GM12878 (cell line): ENCODE results near the gene CACUL1. TPM values are rescaled to one million over a fixed set of nuclear protein-coding genes. Genes with fewer than 3 reads are reported as not detected.

Source experiments
- ATAC-seq: fragments of 200-7000 bp; cut with Tn5 transposase; 3 replicates; pipeline ENCODE4 v1.9.1; 2020; ENCODE audit warnings: mild to moderate bottlenecking, moderate library complexity
- BruUV-seq: library from RNA; stranded (reverse); fragments of 400-500 nt; replicated peaks from 2 replicates; lab custom pipeline; 2021; lab: Mats Ljungman, UMichigan
- CTCF ChIA-PET: fragments of 300-600 bp; sonication (Branson Sonifier 250); formaldehyde crosslinking; extraction: SDS; loops from one replicate; lab custom pipeline; 2021; ENCODE audit warnings: inconsistent platforms; lab: Yijun Ruan, JAX
- POLR2A ChIA-PET: fragments of 350-600 bp; formaldehyde crosslinking; extraction: SDS; loops from one replicate; lab custom pipeline; 2021; ENCODE audit warnings: inconsistent platforms; lab: Charles Lee
- RAD21 ChIA-PET: fragments of 300-600 bp; sonication (Branson Sonifier 250); formaldehyde crosslinking; loops from one replicate; lab custom pipeline; 2023; ENCODE audit warnings: antibody characterized with exemption; ENCODE audit not compliant: unreplicated experiment; lab: Charles Lee
- SMC1A ChIA-PET: fragments of 300-600 bp; sonication (Branson Sonifier 250); formaldehyde crosslinking; loops from one replicate; lab custom pipeline; 2023; ENCODE audit not compliant: unreplicated experiment, uncharacterized antibody; lab: Charles Lee
- DNase-seq: peaks from one replicate; pipeline ENCODE4 v3.0.0-alpha.2; 2011; ENCODE audit warnings: low read depth, low spot score
- FAIRE-seq: peaks from 3 replicates; lab custom pipeline; 2011; peaks lifted over from hg19 to GRCh38; lab: Jason Lieb, UNC
- H2AFZ ChIP-seq: 2 replicates; pipeline ENCODE4 v1.6.0; 2011; ENCODE audit warnings: low read depth, low read length, control low read depth; ENCODE audit not compliant: control insufficient read depth
- H3K27ac ChIP-seq: 2 replicates; pipeline ENCODE4 v1.5.1; 2011; ENCODE audit warnings: control low read depth; ENCODE audit not compliant: control insufficient read depth, insufficient read depth
- H3K27me3 ChIP-seq, 2 experiments: replicated peaks in 1 of 2; 2 replicates each; pipeline versions ENCODE4 v1.6.0 to v1.6.1; 2011; ENCODE audit warnings: low read length in 1 of 2; ENCODE audit not compliant: control insufficient read depth in 2 of 2, insufficient read depth in 2 of 2
- H3K36me3 ChIP-seq, 2 experiments: 2 replicates each; pipeline ENCODE4 v1.5.1; 2011; ENCODE audit warnings: low read length in 1 of 2; ENCODE audit not compliant: control insufficient read depth in 2 of 2, insufficient read depth in 2 of 2
- H3K4me1 ChIP-seq: 2 replicates; pipeline ENCODE4 v1.6.1; 2011; ENCODE audit warnings: mild to moderate bottlenecking, low read length, moderate library complexity, mixed read lengths; ENCODE audit not compliant: control insufficient read depth, insufficient read depth
- H3K4me2 ChIP-seq: 2 replicates; pipeline ENCODE4 v1.6.0; 2011; ENCODE audit warnings: control low read depth; ENCODE audit not compliant: control insufficient read depth, insufficient read depth
- H3K4me3 ChIP-seq: fragments of 200-600 bp; sonication (generic); 2 replicates; pipeline ENCODE4 v1.5.1; 2016
- H3K79me2 ChIP-seq: 2 replicates; pipeline ENCODE4 v1.6.0; 2011; ENCODE audit warnings: low read length; ENCODE audit not compliant: control insufficient read depth, insufficient read depth
- H3K9ac ChIP-seq: 2 replicates; pipeline ENCODE4 v1.8.0; 2011; ENCODE audit warnings: low read length, control low read depth, mixed read lengths; ENCODE audit not compliant: control insufficient read depth, insufficient read depth
- H3K9me3 ChIP-seq: replicated peaks from 3 replicates; pipeline ENCODE4 v1.5.1; 2011; ENCODE audit warnings: mild to moderate bottlenecking, low read length; ENCODE audit not compliant: control insufficient read depth, insufficient read depth
- H4K20me1 ChIP-seq: 2 replicates; pipeline ENCODE4 v1.6.0; 2011; ENCODE audit not compliant: control insufficient read depth, insufficient read depth
- ASH2L ChIP-seq: fragments of 300-600, 200-600 bp; sonication (generic); IDR thresholded peaks from 2 replicates; pipeline ENCODE4 v1.6.1; 2017; ENCODE audit warnings: low read depth, mild to moderate bottlenecking, borderline replicate concordance
- CBX5 ChIP-seq: sonication (generic); IDR thresholded peaks from 2 replicates; pipeline ENCODE4 v1.6.1; 2016; ENCODE audit warnings: low read depth, moderate library complexity, mild to moderate bottlenecking, inconsistent platforms
- EZH2 ChIP-seq: IDR thresholded peaks from 2 replicates; pipeline ENCODE4 v1.6.1; 2012; ENCODE audit warnings: low read depth, mild to moderate bottlenecking, control low read depth, inconsistent platforms, low read length, borderline replicate concordance; ENCODE audit not compliant: control insufficient read depth
- FOXK2 ChIP-seq: fragments of 450-650 bp; IDR thresholded peaks from 2 replicates; pipeline ENCODE4 v1.6.1; 2017; ENCODE audit warnings: mild to moderate bottlenecking, moderate library complexity
- KDM1A ChIP-seq: fragments of 200-600 bp; sonication (generic); IDR thresholded peaks from 2 replicates; pipeline ENCODE4 v1.6.1; 2016; ENCODE audit warnings: borderline replicate concordance
- LARP7 ChIP-seq: fragments of 450-650 bp; IDR thresholded peaks from 2 replicates; pipeline ENCODE4 v1.6.1; 2017; ENCODE audit warnings: mild to moderate bottlenecking
- MEF2A ChIP-seq: IDR thresholded peaks from 2 replicates; pipeline ENCODE4 v1.6.1; 2011; ENCODE audit warnings: low read depth, mild to moderate bottlenecking, low read length, moderate library complexity; ENCODE audit not compliant: insufficient read depth
- MTA2 ChIP-seq: fragments of 450-650 bp; IDR thresholded peaks from 2 replicates; pipeline ENCODE4 v1.6.1; 2016; ENCODE audit warnings: low read depth, mild to moderate bottlenecking, moderate library complexity
- PAX8 ChIP-seq: fragments of 450-650 bp; IDR thresholded peaks from 2 replicates; pipeline ENCODE4 v1.6.1; 2017; ENCODE audit warnings: mild to moderate bottlenecking, moderate library complexity
- POLR2A ChIP-seq: IDR thresholded peaks from 2 replicates; pipeline ENCODE4 v1.6.1; 2011; ENCODE audit warnings: low read depth, mild to moderate bottlenecking, low read length
- SMAD1 ChIP-seq: fragments of 450-650 bp; IDR thresholded peaks from 2 replicates; pipeline ENCODE4 v1.6.1; 2018; ENCODE audit warnings: mild to moderate bottlenecking, low read depth; ENCODE audit not compliant: partially characterized antibody
- STAT1 ChIP-seq: fragments of 450-650 bp; conservative IDR thresholded peaks from 2 replicates; pipeline ENCODE4 v1.6.1; 2014; ENCODE audit warnings: antibody characterized with exemption, mild to moderate bottlenecking
- TAF1 ChIP-seq: IDR thresholded peaks from 2 replicates; pipeline ENCODE4 v1.6.1; 2011; ENCODE audit warnings: mild to moderate bottlenecking, low read depth, low read length, borderline replicate concordance
- ZNF217 ChIP-seq: fragments of 450-650 bp; IDR thresholded peaks from 2 replicates; pipeline ENCODE4 v1.6.1; 2017; ENCODE audit warnings: antibody characterized with exemption, mild to moderate bottlenecking
- WGBS: methylation state at CpG from one replicate; pipeline ENCODE4 v1.1.6; 2016; ENCODE audit warnings: low lambda C conversion rate; ENCODE audit not compliant: insufficient replicate concordance, insufficient coverage; ENCODE audit errors: missing lambda C conversion rate; 5-methylcytosine and 5-hydroxymethylcytosine counted together
- in situ Hi-C: fragments of 300-500 bp; cut with MboI; formaldehyde crosslinking; loops from 9 replicates; pipeline ENCODE4 v1.14.3; 2018; ENCODE audit warnings: mixed read lengths
- intact Hi-C: fragments of 100-400 bp; cut with micrococcal nuclease; formaldehyde crosslinking; loops from one replicate; pipeline ENCODE4 v1.14.2; 2022; ENCODE audit not compliant: unreplicated experiment
- polyA plus RNA-seq, 11 experiments: library from polyadenylated mRNA; depleted of rRNA in 4 of 11; unstranded in 6 of 11; stranded (reverse) in 5 of 11; fragments of >200 nt; fragmentation: Nextera tagmentation in 4 of 11; fragmentation: Illumina TruSeq in 1 of 11; extraction: Ambion mirVana in 4 of 11; extraction: Trizol in 1 of 11; gene quantifications; 1 replicate in 1 of 11; 2 replicates in 10 of 11; pipeline versions ENCODE4 v1.2.1 to v1.2.3, GENCODE V29; 2011 to 2016; ENCODE audit warnings: inconsistent platforms in 2 of 11, missing spikeins in 2 of 11, low read depth in 1 of 11
- total RNA-seq, 4 experiments: library from RNA; depleted of rRNA in 3 of 4; stranded (reverse); fragments of >200 nt in 3 of 4; fragmentation: Illumina TruSeq in 1 of 4; extraction: Trizol in 1 of 4; gene quantifications; 2 replicates each; pipeline versions ENCODE4 v1.2.1 to v1.2.3, GENCODE V29; 2013 to 2021
- TF ChIP-seq, protein P1 (sequence below): IDR thresholded peaks from 2 replicates; pipeline ENCODE4 v1.6.1; 2012; ENCODE audit warnings: low read depth, low read length, improper control_type of control experiment
- TF ChIP-seq, protein P2 (sequence below): IDR thresholded peaks from 2 replicates; pipeline ENCODE4 v1.6.1; 2012; ENCODE audit warnings: low read depth, low read length, improper control_type of control experiment

CACUL1 gene
- total and polyA plus RNA-seq, 10 of the 15 experiments (the other 5 are each of a cell fraction or from before 2014, with no cell fraction given): 7.4 to 23.2 (median 13.0) TPM

DNA sequence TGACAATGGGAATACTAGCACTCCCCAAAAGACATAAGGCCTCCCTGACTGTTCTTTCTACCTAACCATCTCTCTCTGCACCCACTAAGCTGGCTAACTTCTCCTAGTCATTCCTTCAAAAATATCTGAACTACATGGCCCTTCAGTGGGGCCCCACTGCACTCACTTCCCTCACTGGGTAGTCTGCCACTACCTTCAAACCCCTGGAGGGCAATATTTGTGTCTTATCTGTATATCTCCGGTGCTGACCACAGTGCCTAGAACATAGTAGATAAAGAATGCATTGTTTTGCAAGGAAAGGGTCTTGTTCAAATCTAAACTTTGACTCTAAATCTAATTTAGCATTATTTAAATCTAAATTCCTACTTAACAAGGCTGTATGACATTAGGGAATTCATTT is 44.3 kb downstream of the CACUL1 start:
- ChIA-PET CTCF (interaction anchor here (1.5 to 2.5 kb wide), 3 partner anchors 9 to 15 kb away, joined by 3 to 12 read pairs (median 9); no protein-coding TSS in a partner anchor), POLR2A (no interaction called here), RAD21 (no interaction called here), SMC1A (interaction anchor here (3.5 kb wide), 1 partner anchor 9 kb away, joined by 11 read pairs; no protein-coding TSS in a partner anchor)
- FAIRE-seq: no peak
- BruUV-seq: no TSS peak
- Histone ChIP-seq H3K4me1 (no peaks in the 10 kb centered on the region), H2AFZ (no peak overlapping the region), H3K27ac (no peak overlapping the region), H3K79me2 (no peaks in the 10 kb centered on the region), H3K36me3 (peaks cover 0 to 7% of the 10 kb centered on the region in 2 experiments; a peak in 2 of 4 replicates), H3K27me3 (no peaks in the 10 kb centered on the region), H3K4me3 (no peak overlapping the region), H3K4me2 (no peak overlapping the region), H3K9ac (no peak overlapping the region), H3K9me3 (no peaks in the 10 kb centered on the region), H4K20me1 (no peaks in the 10 kb centered on the region)
- WGBS: 97% methylated on average over 1 of the region's 1 CpG
- intact Hi-C loops (no loop called here), in situ Hi-C loops (no loop called here)
- TF ChIP-seq LARP7 (no peak), EZH2 (no peak), ASH2L (no peak), MTA2 (no peak), PAX8 (no peak), ZNF217 (no peak), CBX5 (no peak), FOXK2 (no peak), POLR2A (no peak), MEF2A (no peak), KDM1A (no peak), SMAD1 (no peak), TAF1 (no peak), STAT1 (no peak)
- TF ChIP-seq, protein P1, sequence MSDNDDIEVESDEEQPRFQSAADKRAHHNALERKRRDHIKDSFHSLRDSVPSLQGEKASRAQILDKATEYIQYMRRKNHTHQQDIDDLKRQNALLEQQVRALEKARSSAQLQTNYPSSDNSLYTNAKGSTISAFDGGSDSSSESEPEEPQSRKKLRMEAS: no peak
- TF ChIP-seq, protein P2, sequence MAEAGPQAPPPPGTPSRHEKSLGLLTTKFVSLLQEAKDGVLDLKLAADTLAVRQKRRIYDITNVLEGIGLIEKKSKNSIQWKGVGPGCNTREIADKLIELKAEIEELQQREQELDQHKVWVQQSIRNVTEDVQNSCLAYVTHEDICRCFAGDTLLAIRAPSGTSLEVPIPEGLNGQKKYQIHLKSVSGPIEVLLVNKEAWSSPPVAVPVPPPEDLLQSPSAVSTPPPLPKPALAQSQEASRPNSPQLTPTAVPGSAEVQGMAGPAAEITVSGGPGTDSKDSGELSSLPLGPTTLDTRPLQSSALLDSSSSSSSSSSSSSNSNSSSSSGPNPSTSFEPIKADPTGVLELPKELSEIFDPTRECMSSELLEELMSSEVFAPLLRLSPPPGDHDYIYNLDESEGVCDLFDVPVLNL: no peak
- DNase-seq: no peak
- no peak for ATAC-seq
